GM19023 (cell line): Measurements from ENCODE around the gene CCDC179.

ENCODE experiments used
- ATAC-seq: cut with Tn5 transposase; IDR thresholded peaks from one replicate; pipeline ENCODE4 v1.9.1; 2021; ENCODE audit warnings: mild to moderate bottlenecking, moderate library complexity; ENCODE audit not compliant: unreplicated experiment

CCDC179 gene

GRCh38 chr11:22860241-22860640 lies at the start of gene CCDC179:
TSS of gene CCDC179 (minus strand) at chr11:22860474. CDS start at chr11:22860421, 53 bp downstream.
- ATAC-seq = no peak

GRCh38 chr11:22903782-22904181 lies 43.5 kb upstream of the CCDC179 start:
- ATAC-seq = no peak

- ATAC-seq = no peak
Observed at GRCh38 chr11:22901603-22902002, 41.3 kb upstream of the CCDC179 start.

- ATAC-seq = no peak
Observed at GRCh38 chr11:22900764-22901486, 40.7 kb upstream of the CCDC179 start.

- no peak for ATAC-seq
Observed at GRCh38 chr11:22898036-22898435, 37.8 kb upstream of the CCDC179 start.

GRCh38 chr11:22890227-22890626 lies 30.0 kb upstream of the CCDC179 start:
- ATAC-seq = no peak

- no peak for ATAC-seq
Observed at GRCh38 chr11:22884217-22884616, 23.9 kb upstream of the CCDC179 start.

GRCh38 chr11:22879630-22880029 lies 19.4 kb upstream of the CCDC179 start:
- no peak for ATAC-seq

GRCh38 chr11:22878604-22879003 lies 18.3 kb upstream of the CCDC179 start:
- no peak for ATAC-seq

GRCh38 chr11:22878039-22878438 lies 17.8 kb upstream of the CCDC179 start:
- ATAC-seq = no peak

GRCh38 chr11:22875869-22876473 lies 15.7 kb upstream of the CCDC179 start:
- ATAC-seq = peak; percentile 98

GRCh38 chr11:22869325-22869724 lies 9.1 kb upstream of the CCDC179 start:
- no peak for ATAC-seq

GRCh38 chr11:22859756-22860155 lies 518 bp downstream of the CCDC179 start:
- ATAC-seq = no peak

- ATAC-seq = no peak
Observed at GRCh38 chr11:22851477-22851876, 8.8 kb downstream of the CCDC179 start.

GRCh38 chr11:22846726-22847125 lies 13.5 kb downstream of the CCDC179 start:
- no peak for ATAC-seq

- no peak for ATAC-seq
Observed at GRCh38 chr11:22832315-22833015, 27.8 kb downstream of the CCDC179 start.

- ATAC-seq = no peak
Observed at GRCh38 chr11:22830082-22830414, 30.2 kb downstream of the CCDC179 start.

GRCh38 chr11:22829231-22830081 lies 30.8 kb downstream of the CCDC179 start, which contains the start of gene SVIP:
TSS of gene SVIP (minus strand) at chr11:22829801. CDS start at chr11:22829748, 53 bp downstream.
- ATAC-seq = peak; percentile 92

GRCh38 chr11:22828373-22828772 lies 31.9 kb downstream of the CCDC179 start:
- ATAC-seq = no peak

GRCh38 chr11:22822203-22822602 lies 38.1 kb downstream of the CCDC179 start:
- ATAC-seq = no peak

GRCh38 chr11:22809893-22810292 lies 50.4 kb downstream of the CCDC179 start:
- ATAC-seq = no peak
